ENCODE measurements around the gene ACSL6. TPM values are rescaled to one million over a fixed set of nuclear protein-coding genes. Genes with fewer than 3 reads are reported as not detected.

The ACSL6 gene
- total RNA-seq, 1 experiment from 2014 or later: 1.4 TPM

DNA sequence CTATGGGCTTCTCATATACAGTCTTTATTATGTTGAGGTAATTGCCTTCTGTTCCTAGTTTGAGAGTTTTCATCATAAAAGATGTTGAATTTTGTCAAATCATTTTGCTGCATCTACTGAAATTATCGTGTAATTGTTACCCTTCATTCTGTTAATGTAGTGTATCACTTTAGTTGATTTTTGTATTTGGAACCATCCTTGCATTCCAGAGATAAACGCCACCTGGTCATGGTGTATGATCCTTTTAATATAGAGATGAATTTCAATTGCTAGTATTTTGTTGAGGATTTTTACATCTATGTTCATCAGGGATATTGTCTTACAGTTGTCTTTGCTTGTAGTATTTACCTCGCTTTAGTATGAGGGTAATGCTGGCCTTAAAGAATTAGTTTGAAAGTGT is 85.3 kb downstream of the ACSL6 start:
- peaks cover 40% of the 10 kb centered on the region for H3K9me3 Mint-ChIP-seq (ENCODE audit: unreplicated experiment)
- BruUV-seq (replicated peaks): no TSS peak
- H3K4me3 Mint-ChIP-seq (ENCODE audit: unreplicated experiment): no peak overlapping the region
- peaks cover 9% of the 10 kb centered on the region for H3K27me3 Mint-ChIP-seq (ENCODE audit: insufficient read depth, unreplicated experiment)
- Histone ChIP-seq H3K27me3 (replicated peaks; ENCODE audit: control insufficient read depth, insufficient read depth, low read length) (no peaks in the 10 kb centered on the region), H3K4me1 (no peaks in the 10 kb centered on the region), H3K4me3 (ENCODE audit: low read depth, low read length) (no peak overlapping the region), H3K9me3 (peaks cover 7% of the 10 kb centered on the region), H3K36me3 (ENCODE audit: control insufficient read depth, insufficient read depth, low read length) (no peaks in the 10 kb centered on the region)
- ChIA-PET CTCF (no interaction called here), POLR2A (no interaction called here)
- H3K36me3 Mint-ChIP-seq (ENCODE audit: insufficient read depth, unreplicated experiment): no peaks in the 10 kb centered on the region
- TF ChIP-seq, protein P1, sequence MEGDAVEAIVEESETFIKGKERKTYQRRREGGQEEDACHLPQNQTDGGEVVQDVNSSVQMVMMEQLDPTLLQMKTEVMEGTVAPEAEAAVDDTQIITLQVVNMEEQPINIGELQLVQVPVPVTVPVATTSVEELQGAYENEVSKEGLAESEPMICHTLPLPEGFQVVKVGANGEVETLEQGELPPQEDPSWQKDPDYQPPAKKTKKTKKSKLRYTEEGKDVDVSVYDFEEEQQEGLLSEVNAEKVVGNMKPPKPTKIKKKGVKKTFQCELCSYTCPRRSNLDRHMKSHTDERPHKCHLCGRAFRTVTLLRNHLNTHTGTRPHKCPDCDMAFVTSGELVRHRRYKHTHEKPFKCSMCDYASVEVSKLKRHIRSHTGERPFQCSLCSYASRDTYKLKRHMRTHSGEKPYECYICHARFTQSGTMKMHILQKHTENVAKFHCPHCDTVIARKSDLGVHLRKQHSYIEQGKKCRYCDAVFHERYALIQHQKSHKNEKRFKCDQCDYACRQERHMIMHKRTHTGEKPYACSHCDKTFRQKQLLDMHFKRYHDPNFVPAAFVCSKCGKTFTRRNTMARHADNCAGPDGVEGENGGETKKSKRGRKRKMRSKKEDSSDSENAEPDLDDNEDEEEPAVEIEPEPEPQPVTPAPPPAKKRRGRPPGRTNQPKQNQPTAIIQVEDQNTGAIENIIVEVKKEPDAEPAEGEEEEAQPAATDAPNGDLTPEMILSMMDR (IDR thresholded peaks at IDR 0.05; ENCODE audit: insufficient read depth in 1 of 2, low read depth in 1 of 2, low read length in 1 of 2, severe bottlenecking in 1 of 2, unreplicated experiment in 1 of 2): no peak
- H3K4me1 Mint-ChIP-seq (ENCODE audit: low read depth, unreplicated experiment): no peaks in the 10 kb centered on the region
- intact Hi-C loops (cut with micrococcal nuclease; ENCODE audit: unreplicated experiment): no loop called here
- no peak overlapping the region for H3K27ac Mint-ChIP-seq (ENCODE audit: unreplicated experiment)
- DNase-seq: no peak

DNA sequence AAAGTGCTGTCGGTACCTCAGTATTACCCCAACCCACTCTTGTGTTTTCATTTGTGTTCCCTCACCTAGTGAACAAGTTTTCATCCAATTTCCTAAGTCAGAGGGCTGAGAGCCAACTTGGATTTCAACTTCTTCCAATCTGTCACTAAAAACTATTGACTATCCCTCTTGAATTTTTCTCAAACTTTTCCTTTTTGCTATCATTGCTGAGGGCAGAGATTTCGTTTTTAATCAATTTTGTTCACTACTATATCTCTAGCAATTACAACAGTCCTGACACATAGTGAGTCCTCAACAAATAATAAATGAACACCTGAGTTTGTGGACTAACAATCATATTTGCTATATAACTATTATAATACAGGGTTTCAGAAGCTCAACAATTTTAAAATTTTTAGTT is 95.0 kb downstream of the ACSL6 start:
- no peak for DNase-seq
- Histone ChIP-seq H3K4me1 (no peaks in the 10 kb centered on the region), H3K4me3 (ENCODE audit: low read depth, low read length) (no peak overlapping the region), H3K36me3 (ENCODE audit: control insufficient read depth, insufficient read depth, low read length) (no peaks in the 10 kb centered on the region), H3K27me3 (replicated peaks; ENCODE audit: control insufficient read depth, insufficient read depth, low read length) (no peaks in the 10 kb centered on the region), H3K9me3 (no peaks in the 10 kb centered on the region)
- H3K27ac Mint-ChIP-seq (ENCODE audit: unreplicated experiment): no peak overlapping the region
- H3K9me3 Mint-ChIP-seq (ENCODE audit: unreplicated experiment): no peaks in the 10 kb centered on the region
- TF ChIP-seq, protein P1 (IDR thresholded peaks at IDR 0.05; ENCODE audit: insufficient read depth in 1 of 2, low read depth in 1 of 2, low read length in 1 of 2, severe bottlenecking in 1 of 2, unreplicated experiment in 1 of 2): no peak
- no peak overlapping the region for H3K4me3 Mint-ChIP-seq (ENCODE audit: unreplicated experiment)
- ChIA-PET CTCF (no interaction called here), POLR2A (no interaction called here)
- H3K36me3 Mint-ChIP-seq (ENCODE audit: insufficient read depth, unreplicated experiment): no peaks in the 10 kb centered on the region
- no peaks in the 10 kb centered on the region for H3K4me1 Mint-ChIP-seq (ENCODE audit: low read depth, unreplicated experiment)
- intact Hi-C loops (cut with micrococcal nuclease; ENCODE audit: unreplicated experiment): no loop called here
- no TSS peak for BruUV-seq (replicated peaks)
- peaks cover 12% of the 10 kb centered on the region for H3K27me3 Mint-ChIP-seq (ENCODE audit: insufficient read depth, unreplicated experiment)

DNA sequence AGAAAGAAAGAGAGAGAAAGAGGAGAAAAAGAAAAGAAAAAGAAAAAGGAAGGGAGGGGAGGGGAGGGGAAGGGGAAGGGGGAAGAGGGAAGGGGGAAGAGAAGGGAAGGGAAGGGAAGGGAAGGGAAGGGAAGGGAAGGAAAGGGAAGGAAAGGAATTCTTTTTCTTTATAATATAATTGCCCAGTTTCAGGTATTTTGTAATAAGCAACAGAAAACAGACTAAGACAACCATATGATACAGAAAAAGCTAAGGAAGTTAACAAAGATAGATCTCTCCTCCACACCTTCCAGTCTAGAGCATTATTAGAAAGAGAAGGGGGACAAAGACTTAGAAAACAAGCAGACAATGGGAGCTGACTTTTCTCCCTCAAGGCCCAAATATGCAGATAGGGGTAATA is 97.0 kb downstream of the ACSL6 start:
- intact Hi-C loops (cut with micrococcal nuclease; ENCODE audit: unreplicated experiment): no loop called here
- H3K4me3 Mint-ChIP-seq (ENCODE audit: unreplicated experiment): no peak overlapping the region
- H3K27me3 Mint-ChIP-seq (ENCODE audit: insufficient read depth, unreplicated experiment): peaks cover 7% of the 10 kb centered on the region
- Histone ChIP-seq H3K9me3 (no peaks in the 10 kb centered on the region), H3K36me3 (ENCODE audit: control insufficient read depth, insufficient read depth, low read length) (no peaks in the 10 kb centered on the region), H3K4me3 (ENCODE audit: low read depth, low read length) (no peak overlapping the region), H3K4me1 (no peaks in the 10 kb centered on the region), H3K27me3 (replicated peaks; ENCODE audit: control insufficient read depth, insufficient read depth, low read length) (no peaks in the 10 kb centered on the region)
- H3K4me1 Mint-ChIP-seq (ENCODE audit: low read depth, unreplicated experiment): no peaks in the 10 kb centered on the region
- H3K27ac Mint-ChIP-seq (ENCODE audit: unreplicated experiment): no peak overlapping the region
- TF ChIP-seq, protein P1 (IDR thresholded peaks at IDR 0.05; ENCODE audit: insufficient read depth in 1 of 2, low read depth in 1 of 2, low read length in 1 of 2, severe bottlenecking in 1 of 2, unreplicated experiment in 1 of 2): no peak
- no TSS peak for BruUV-seq (replicated peaks)
- H3K9me3 Mint-ChIP-seq (ENCODE audit: unreplicated experiment): no peaks in the 10 kb centered on the region
- ChIA-PET CTCF (no interaction called here), POLR2A (no interaction called here)
- DNase-seq: no peak
- H3K36me3 Mint-ChIP-seq (ENCODE audit: insufficient read depth, unreplicated experiment): no peaks in the 10 kb centered on the region
